AG10803 (cell line): Measurements from ENCODE around the gene SLC4A8.

ENCODE experiments used
- DNase-seq: peaks from one replicate; pipeline ENCODE4 v3.0.0; 2010; ENCODE audit warnings: low read depth
- H3K4me3 ChIP-seq: 2 replicates; pipeline ENCODE4 v1.5.1; 2011; ENCODE audit warnings: mild to moderate bottlenecking, low read length, control low read depth
- CTCF ChIP-seq: conservative IDR thresholded peaks from 2 replicates; pipeline ENCODE4 v1.5.1; 2011; ENCODE audit warnings: mild to moderate bottlenecking, low read length, control low read depth, inconsistent platforms

The SLC4A8 gene

DNA sequence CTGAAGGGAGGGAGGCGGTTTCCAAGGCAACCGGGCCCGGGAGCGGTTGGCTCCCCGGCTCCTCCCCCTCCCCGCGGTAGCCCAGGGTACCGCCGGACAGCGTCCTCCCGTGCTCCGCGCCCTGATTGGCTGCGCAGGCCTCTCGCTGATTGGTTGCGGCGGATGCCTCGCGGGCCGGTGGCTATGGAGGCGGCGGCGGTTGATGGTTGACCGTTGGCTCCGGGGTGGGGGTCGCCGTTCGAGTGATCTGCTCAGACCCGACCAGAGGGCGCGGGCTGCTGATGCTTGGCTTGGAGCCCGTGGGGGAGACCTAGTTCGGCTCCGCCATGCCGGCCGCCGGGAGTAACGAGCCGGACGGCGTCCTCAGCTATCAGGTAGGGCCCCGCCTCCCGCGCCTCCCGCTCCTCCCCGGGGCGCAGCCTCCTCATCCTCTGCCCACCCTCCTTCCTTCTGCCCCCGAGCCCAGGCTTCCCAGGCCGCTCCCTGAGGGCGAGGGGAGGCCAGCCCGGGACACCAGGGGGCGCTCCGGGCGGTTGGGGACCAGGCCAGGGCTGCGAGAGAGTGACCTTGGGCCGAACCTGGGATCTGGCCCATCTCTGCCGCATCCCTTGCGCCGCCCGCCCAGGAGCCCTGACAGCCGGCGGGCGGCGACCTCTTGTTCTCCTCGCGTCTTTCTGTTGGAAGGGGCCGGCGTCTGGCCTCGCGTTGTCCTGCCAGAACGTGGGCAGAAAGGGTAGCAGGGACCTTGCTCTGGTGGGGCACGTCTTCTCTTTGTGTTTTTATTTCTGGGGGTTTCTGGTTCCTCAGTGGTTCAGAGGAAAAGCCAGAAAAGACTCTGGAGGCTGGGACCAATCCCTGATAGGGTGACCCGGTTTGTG lies at the start of gene SLC4A8:
Gene SLC4A8 (plus strand): TSS at position 170 of the 878 bp plus-strand sequence. CDS start 157 bp downstream, at position 327.
- H3K4me3 ChIP-seq, result peak within 1 kb of the TSS; percentile 78
- TF ChIP-seq CTCF, result peak; percentile 66

GRCh38 chr12:51374856-51375255 lies 49.8 kb upstream of the SLC4A8 start:
- H3K4me3 ChIP-seq, result no peak overlapping the region
- DNase-seq, result peak; percentile 26
- no peak for TF ChIP-seq CTCF

More for the DNA sequence above, at the start of gene SLC4A8:
- peak; percentile 81 for DNase-seq

DNA sequence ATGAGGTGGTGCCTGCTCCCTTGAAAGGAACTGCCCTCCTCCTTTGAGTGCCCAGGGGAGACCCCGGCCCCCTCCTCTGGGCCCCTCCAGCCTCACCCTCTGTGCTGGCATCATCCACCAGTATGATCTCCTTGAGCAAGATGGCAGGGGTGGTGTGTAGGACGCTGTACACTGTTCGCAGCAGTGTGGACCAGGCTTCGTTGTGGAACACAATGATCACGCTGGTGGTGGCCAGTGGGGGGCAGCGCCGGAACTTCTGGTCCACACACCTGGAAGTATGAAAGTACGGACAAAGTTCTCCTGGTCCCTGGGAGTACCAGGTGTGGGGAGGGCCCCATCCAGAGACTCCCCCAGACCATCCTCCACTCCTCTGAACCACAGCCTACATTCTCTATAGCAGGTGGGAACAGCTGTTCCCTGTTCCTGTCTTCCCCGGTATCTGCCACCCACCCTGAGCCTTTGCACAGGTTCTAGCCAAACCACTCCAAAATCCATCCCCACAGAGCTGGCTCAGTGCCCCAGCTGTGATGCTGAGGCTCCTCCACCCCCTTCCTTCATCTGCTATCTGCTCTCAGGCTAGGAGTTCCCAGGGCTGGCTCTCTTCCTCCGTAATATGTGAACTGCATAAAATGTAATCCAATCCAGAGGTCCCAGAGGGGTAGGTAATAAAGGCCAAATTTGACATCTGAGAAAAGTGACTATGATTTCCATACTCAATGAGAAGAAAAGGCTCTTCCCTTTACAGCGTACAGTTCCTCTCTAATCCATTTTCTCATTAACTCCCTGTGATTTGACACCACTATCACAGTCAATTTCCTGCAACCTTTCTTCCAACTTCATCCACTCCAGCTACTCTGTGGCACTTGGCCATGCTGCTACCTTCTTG lies 47.3 kb upstream of the SLC4A8 start:
- no peak for DNase-seq
- TF ChIP-seq CTCF, result no peak
- H3K4me3 ChIP-seq, result no peak overlapping the region

DNA sequence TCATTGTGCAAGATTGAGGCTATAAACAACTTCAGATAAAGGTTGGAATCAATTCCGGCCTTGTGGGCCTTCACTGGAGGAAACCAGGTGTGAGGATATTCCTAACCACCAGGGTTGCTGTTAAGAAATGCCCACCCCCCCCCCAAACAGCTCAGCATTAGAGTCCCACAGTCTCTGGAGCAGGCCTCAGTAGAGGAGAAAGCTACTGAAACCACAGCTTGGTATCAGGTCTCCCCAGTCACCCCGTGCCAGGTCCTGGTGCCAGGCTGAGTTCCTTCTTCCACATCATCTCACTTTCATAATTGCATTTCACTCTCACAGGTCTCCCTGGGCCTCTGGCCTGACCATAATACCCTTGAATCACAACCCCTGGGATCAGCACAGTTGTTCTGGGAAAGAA lies 45.9 kb upstream of the SLC4A8 start:
- no peak for TF ChIP-seq CTCF
- H3K4me3 ChIP-seq, result no peak overlapping the region
- DNase-seq, result no peak

DNA sequence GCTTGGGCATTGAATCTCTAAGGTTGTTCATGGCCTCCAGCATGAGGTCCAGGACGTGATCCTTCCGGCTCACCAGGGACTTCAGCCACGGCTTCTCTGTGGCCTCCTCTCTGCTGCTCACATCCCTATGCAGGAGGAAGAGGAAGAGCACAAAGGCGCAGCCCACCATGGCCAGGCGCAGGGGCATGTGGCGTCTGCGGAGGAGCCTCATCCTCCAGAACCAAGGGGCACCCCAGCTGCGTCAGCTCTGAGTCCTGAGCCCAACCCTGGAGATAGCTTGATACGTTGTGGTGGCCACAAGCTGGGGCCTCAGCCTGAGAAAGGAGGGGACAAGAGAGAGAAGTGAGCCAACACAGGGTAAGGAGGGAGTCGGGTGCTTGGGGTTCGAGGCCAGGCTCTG lies 45.1 kb upstream of the SLC4A8 start:
- TF ChIP-seq CTCF, result no peak
- no peak for DNase-seq
- no peak overlapping the region for H3K4me3 ChIP-seq

- peak; percentile 35 for DNase-seq
- no peak overlapping the region for H3K4me3 ChIP-seq
- no peak for TF ChIP-seq CTCF
Measured at GRCh38 chr12:51381226-51382079, 43.2 kb upstream of the SLC4A8 start.
